CD14-positive monocyte (primary cell): ENCODE measurements around the gene MBNL2. TPM values are rescaled to one million over a fixed set of nuclear protein-coding genes. Genes with fewer than 3 reads are reported as not detected.
A peak's percentile ranks its signal among the peaks of the same experiment; 100 is the strongest.

ENCODE experiments used
- DNase-seq, 3 donors: peaks; one replicate each; pipeline ENCODE4 v3.0.0-alpha.2; 2011 to 2022
- H2AFZ ChIP-seq: 2 replicates; pipeline ENCODE4 v1.6.0; 2012; ENCODE audit warnings: mild to moderate bottlenecking, low read depth, low read length, inconsistent platforms; ENCODE audit not compliant: insufficient read depth, poor library complexity, severe bottlenecking
- H3K27ac ChIP-seq, 2 donors: 1 replicate in 1 of 2; 2 replicates in 1 of 2; pipeline ENCODE4 v1.5.1; 2012 to 2013; ENCODE audit warnings: low read length in 2 of 2, control low read depth in 1 of 2, inconsistent platforms in 1 of 2, low read depth in 1 of 2, mild to moderate bottlenecking in 1 of 2
- H3K27me3 ChIP-seq, 2 donors: one replicate each; pipeline versions ENCODE4 v1.6.0 to v1.6.1; 2011 to 2013; ENCODE audit warnings: low read length in 2 of 2; ENCODE audit not compliant: control insufficient read depth in 2 of 2, insufficient read depth in 2 of 2
- H3K36me3 ChIP-seq, 2 donors: replicated peaks in 1 of 2; 1 replicate in 1 of 2; 2 replicates in 1 of 2; pipeline versions ENCODE4 v1.5.1 to v1.6.1; 2012 to 2013; ENCODE audit warnings: low read length in 2 of 2, control low read depth in 1 of 2, inconsistent platforms in 1 of 2, mild to moderate bottlenecking in 1 of 2; ENCODE audit not compliant: insufficient read depth in 2 of 2, control insufficient read depth in 1 of 2
- H3K4me1 ChIP-seq, 2 donors: 1 replicate in 1 of 2; 2 replicates in 1 of 2; pipeline versions ENCODE4 v1.5.1 to v1.6.1; 2012 to 2013; ENCODE audit warnings: low read length in 2 of 2, control low read depth in 1 of 2, inconsistent platforms in 1 of 2, mild to moderate bottlenecking in 1 of 2, moderate library complexity in 1 of 2; ENCODE audit not compliant: insufficient read depth in 2 of 2, control insufficient read depth in 1 of 2
- H3K4me2 ChIP-seq: replicated peaks from 2 replicates; pipeline ENCODE3; 2012; ENCODE audit warnings: low read length, moderate library complexity, mild to moderate bottlenecking; ENCODE audit not compliant: poor library complexity, severe bottlenecking; ENCODE audit errors: extremely low read depth
- H3K4me3 ChIP-seq, 3 experiments: fragments of 200-600 bp in 1 of 3; sonication (generic) in 1 of 3; replicated peaks in 1 of 3; 1 replicate in 2 of 3; 2 replicates in 1 of 3; pipeline ENCODE4 v1.5.1; 2011 to 2013; ENCODE audit warnings: low read length in 3 of 3, mild to moderate bottlenecking in 3 of 3, control low read depth in 2 of 3, low read depth in 2 of 3, inconsistent platforms in 1 of 3, moderate library complexity in 1 of 3
- H3K79me2 ChIP-seq: 2 replicates; pipeline ENCODE4 v1.6.0; 2012; ENCODE audit warnings: mild to moderate bottlenecking, control low read depth, inconsistent platforms, low read length, moderate library complexity; ENCODE audit not compliant: insufficient read depth
- H3K9ac ChIP-seq: 2 replicates; pipeline ENCODE4 v1.6.0; 2017; ENCODE audit warnings: low read length, mild to moderate bottlenecking; ENCODE audit not compliant: insufficient read depth, poor library complexity, severe bottlenecking
- H3K9me3 ChIP-seq, 2 donors: replicated peaks in 1 of 2; 1 replicate in 1 of 2; 2 replicates in 1 of 2; pipeline versions ENCODE4 v1.5.1 to v1.6.1; 2012 to 2013; ENCODE audit warnings: low read length in 2 of 2, control low read depth in 1 of 2; ENCODE audit not compliant: control insufficient read depth in 1 of 2, insufficient read depth in 1 of 2
- H4K20me1 ChIP-seq: 2 replicates; pipeline ENCODE4 v1.6.0; 2012; ENCODE audit warnings: mild to moderate bottlenecking, low read length, control low read depth, moderate library complexity; ENCODE audit not compliant: insufficient read depth
- H3K27ac Mint-ChIP-seq, 7 donors: one replicate each; pipeline ENCODE4 v1.8.0; 2020; ENCODE audit warnings: mild to moderate bottlenecking in 7 of 7, mixed read lengths in 7 of 7, moderate library complexity in 6 of 7, inconsistent platforms in 2 of 7
- H3K27me3 Mint-ChIP-seq, 3 donors: one replicate each; pipeline ENCODE4 v1.8.0; 2021 to 2022; ENCODE audit warnings: low read depth in 3 of 3, mild to moderate bottlenecking in 3 of 3, mixed read lengths in 3 of 3, moderate library complexity in 3 of 3, inconsistent platforms in 1 of 3
- H3K36me3 Mint-ChIP-seq, 2 donors: one replicate each; pipeline ENCODE4 v1.8.0; 2020; ENCODE audit warnings: mixed read lengths in 2 of 2, inconsistent platforms in 1 of 2, mild to moderate bottlenecking in 1 of 2
- H3K4me1 Mint-ChIP-seq: one replicate; pipeline ENCODE4 v1.8.0; 2020; ENCODE audit warnings: mild to moderate bottlenecking, mixed read lengths
- H3K4me3 Mint-ChIP-seq, 2 donors: one replicate each; pipeline ENCODE4 v1.8.0; 2020; ENCODE audit warnings: mild to moderate bottlenecking in 2 of 2, mixed read lengths in 2 of 2, moderate library complexity in 1 of 2
- H3K9me3 Mint-ChIP-seq, 7 donors: one replicate each; pipeline ENCODE4 v1.8.0; 2020 to 2022; ENCODE audit warnings: mixed read lengths in 7 of 7, mild to moderate bottlenecking in 6 of 7, moderate library complexity in 6 of 7, inconsistent platforms in 2 of 7
- WGBS: methylation state at CpG from one replicate; pipeline ENCODE4 v1.1.5; 2013; ENCODE audit warnings: missing lambda C conversion rate; ENCODE audit not compliant: insufficient coverage; 5-methylcytosine and 5-hydroxymethylcytosine counted together
- intact Hi-C, 2 donors: fragments of 100-400 bp; cut with micrococcal nuclease; formaldehyde crosslinking; loops; one replicate each; pipeline versions ENCODE4 v1.15.0 to v1.15.1; 2023
- polyA plus RNA-seq, 3 donors: library from polyadenylated mRNA; depleted of rRNA in 1 of 3; unstranded in 2 of 3; stranded (reverse) in 1 of 3; fragments of 300-500 nt in 2 of 3; fragments of >200 nt in 1 of 3; fragmentation: Illumina TruSeq in 2 of 3; gene quantifications; 1 replicate in 2 of 3; 2 replicates in 1 of 3; pipeline ENCODE4 v1.2.3, GENCODE V29; 2012 to 2021
- TF ChIP-seq, protein P1 (sequence below): fragments of 200-600 bp; IDR thresholded peaks from one replicate; pipeline ENCODE4 v1.8.0; 2022; ENCODE audit warnings: antibody characterized with exemption, mild to moderate bottlenecking

MBNL2 gene
- polyA plus RNA-seq, 3 donors, result 8.5 to 15.5 (median 13.4) TPM

DNA sequence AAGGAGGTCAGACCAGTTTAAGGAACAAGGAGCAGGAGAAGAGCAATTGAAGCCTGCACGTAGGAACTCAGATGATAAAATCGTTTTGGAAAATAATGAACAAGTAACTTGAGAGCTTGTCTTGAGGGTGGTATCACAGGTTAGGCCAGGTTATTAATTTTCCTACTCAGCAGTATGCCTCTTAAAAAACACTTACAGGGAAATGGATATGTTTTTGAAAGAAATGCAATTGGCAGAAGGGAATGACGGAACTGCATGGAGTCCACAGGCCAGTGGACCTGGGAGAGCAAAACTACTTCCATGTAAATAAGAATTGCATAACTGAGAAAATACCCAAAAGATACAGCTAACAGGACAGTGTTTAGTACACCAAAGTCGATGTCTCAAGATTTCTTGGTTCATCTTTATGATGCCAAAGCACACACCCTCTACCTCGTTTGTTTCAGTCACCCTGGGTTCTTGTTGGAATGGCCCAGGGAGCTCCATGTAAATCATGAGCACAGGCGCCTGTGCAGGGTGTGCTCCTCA, 35.2 kb downstream of the MBNL2 start:
- Histone ChIP-seq H3K4me2 (no peak overlapping the region), H3K27ac (peak overlapping the region in 1 of 2 donors; percentile 20), H3K4me1 (peaks cover 19 to 22% of the 10 kb centered on the region in 2 donors), H3K79me2 (peaks cover 39% of the 10 kb centered on the region), H3K9ac (no peak overlapping the region), H3K27me3 (no peaks in the 10 kb centered on the region), H3K36me3 (no peaks in the 10 kb centered on the region), H2AFZ (no peak overlapping the region), H3K9me3 (no peaks in the 10 kb centered on the region), H3K4me3 (no peak overlapping the region), H4K20me1 (peaks cover 93% of the 10 kb centered on the region)
- H3K4me1 Mint-ChIP-seq, result peaks cover 42% of the 10 kb centered on the region
- peaks cover 0 to 2% (median 0%) of the 10 kb centered on the region in 7 donors for H3K9me3 Mint-ChIP-seq
- no peak for DNase-seq
- H3K4me3 Mint-ChIP-seq, result no peak overlapping the region
- H3K36me3 Mint-ChIP-seq, result peaks cover 13 to 26% of the 10 kb centered on the region in 2 donors
- peak overlapping the region in 3 of 7 donors; percentile 53 to 90 (median 81) for H3K27ac Mint-ChIP-seq
- WGBS, result 95% methylated on average over 5 of the region's 6 CpGs
- peaks cover 0 to 4% (median 4%) of the 10 kb centered on the region in 3 donors for H3K27me3 Mint-ChIP-seq
- TF ChIP-seq, protein P1, sequence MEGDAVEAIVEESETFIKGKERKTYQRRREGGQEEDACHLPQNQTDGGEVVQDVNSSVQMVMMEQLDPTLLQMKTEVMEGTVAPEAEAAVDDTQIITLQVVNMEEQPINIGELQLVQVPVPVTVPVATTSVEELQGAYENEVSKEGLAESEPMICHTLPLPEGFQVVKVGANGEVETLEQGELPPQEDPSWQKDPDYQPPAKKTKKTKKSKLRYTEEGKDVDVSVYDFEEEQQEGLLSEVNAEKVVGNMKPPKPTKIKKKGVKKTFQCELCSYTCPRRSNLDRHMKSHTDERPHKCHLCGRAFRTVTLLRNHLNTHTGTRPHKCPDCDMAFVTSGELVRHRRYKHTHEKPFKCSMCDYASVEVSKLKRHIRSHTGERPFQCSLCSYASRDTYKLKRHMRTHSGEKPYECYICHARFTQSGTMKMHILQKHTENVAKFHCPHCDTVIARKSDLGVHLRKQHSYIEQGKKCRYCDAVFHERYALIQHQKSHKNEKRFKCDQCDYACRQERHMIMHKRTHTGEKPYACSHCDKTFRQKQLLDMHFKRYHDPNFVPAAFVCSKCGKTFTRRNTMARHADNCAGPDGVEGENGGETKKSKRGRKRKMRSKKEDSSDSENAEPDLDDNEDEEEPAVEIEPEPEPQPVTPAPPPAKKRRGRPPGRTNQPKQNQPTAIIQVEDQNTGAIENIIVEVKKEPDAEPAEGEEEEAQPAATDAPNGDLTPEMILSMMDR, result no peak
- intact Hi-C loops, result no loop called here

DNA sequence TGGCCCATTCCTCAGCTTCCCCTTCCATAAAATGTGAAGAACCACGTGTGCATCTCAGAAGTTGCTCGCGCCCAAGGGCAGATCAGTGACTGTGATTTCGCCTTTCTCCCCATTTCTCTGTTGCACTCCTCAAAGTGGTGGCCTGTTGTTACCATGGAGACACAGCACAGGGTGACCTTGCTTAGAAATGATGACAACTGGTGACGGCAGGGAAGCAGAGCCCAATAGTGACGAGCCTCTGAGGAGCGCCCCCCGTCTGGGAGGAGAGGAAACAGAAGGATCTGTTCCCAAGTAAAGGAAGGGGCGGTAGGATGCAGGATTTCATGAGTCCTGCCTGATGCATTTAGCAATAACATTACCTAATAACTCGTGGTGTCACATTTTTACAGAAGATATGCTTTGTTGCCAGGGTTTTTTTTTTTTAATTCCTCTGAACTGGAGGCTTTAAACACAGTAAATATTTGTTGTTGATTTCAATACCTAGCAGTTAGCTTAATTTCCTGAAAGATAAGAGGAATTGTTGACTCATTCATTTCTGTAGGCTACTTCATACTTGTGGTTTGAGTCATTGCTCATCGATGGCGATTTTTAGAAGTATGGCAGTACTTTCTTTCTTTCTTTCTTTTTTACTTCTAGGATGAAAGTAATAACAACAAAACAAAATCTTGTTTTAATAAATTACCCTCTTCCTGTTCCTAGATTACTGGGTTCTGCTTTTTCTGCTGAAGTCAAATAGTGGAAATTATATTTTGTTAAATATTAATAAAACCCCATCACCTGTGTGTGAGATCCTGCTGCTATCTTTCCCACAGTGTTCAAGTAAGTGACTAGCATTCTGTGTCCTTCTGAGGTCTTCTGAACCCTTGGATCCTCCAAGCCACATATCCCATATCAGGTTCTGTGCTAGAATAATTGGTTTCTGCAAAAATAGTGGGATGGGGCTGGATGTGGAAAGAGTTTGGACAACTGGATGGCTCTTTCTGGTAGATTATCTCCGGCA, 36.0 kb downstream of the MBNL2 start:
- WGBS, result 85% methylated on average over 6 of the region's 13 CpGs
- H3K9me3 ChIP-seq, result no peaks in the 10 kb centered on the region
- H3K27me3 Mint-ChIP-seq, result peaks cover 0 to 4% (median 4%) of the 10 kb centered on the region in 3 donors
- peaks cover 37% of the 10 kb centered on the region for H3K79me2 ChIP-seq
- H3K27ac Mint-ChIP-seq, result peak overlapping the region in 6 of 7 donors; percentile 26 to 90 (median 57)
- H3K4me1 Mint-ChIP-seq, result peaks cover 42% of the 10 kb centered on the region
- TF ChIP-seq, protein P1, result no peak
- peaks cover 0 to 2% (median 0%) of the 10 kb centered on the region in 7 donors for H3K9me3 Mint-ChIP-seq
- no peaks in the 10 kb centered on the region for H3K36me3 ChIP-seq
- intact Hi-C loops, result no loop called here
- H3K4me3 Mint-ChIP-seq, result no peak overlapping the region
- peaks cover 19 to 22% of the 10 kb centered on the region in 2 donors for H3K4me1 ChIP-seq
- H3K4me2 ChIP-seq, result no peak overlapping the region
- H3K36me3 Mint-ChIP-seq, result peaks cover 13 to 29% of the 10 kb centered on the region in 2 donors
- H2AFZ ChIP-seq, result no peak overlapping the region
- DNase-seq, result peak in 2 of 3 donors; percentile 0 to 22
- no peaks in the 10 kb centered on the region for H3K27me3 ChIP-seq
- H3K4me3 ChIP-seq, result no peak overlapping the region
- peak overlapping the region in 1 of 2 donors; percentile 20 for H3K27ac ChIP-seq
- no peak overlapping the region for H3K9ac ChIP-seq
- H4K20me1 ChIP-seq, result peaks cover 96% of the 10 kb centered on the region
